ENCODE data around the gene FOXP2.
"Not testable (repeated sequence)": the region's sequence is repeated elsewhere in the genome, so short reads cannot be mapped to it uniquely, and the experiment has no call there.

Gene FOXP2

GRCh38 chr7:114414156-114415063 lies at the start of gene FOXP2:
TSS of gene FOXP2 (plus strand) at chr7:114414815. CDS start at chr7:114426512, 11,697 bp downstream.
- no peak for DNase-seq (ENCODE audit: low read depth in 2 of 2)

GRCh38 chr7:114365791-114366190 lies 48.8 kb upstream of the FOXP2 start:
- no peak for DNase-seq (ENCODE audit: low read depth in 2 of 2)

- DNase-seq (ENCODE audit: low read depth in 2 of 2) = no peak
Observed at GRCh38 chr7:114368492-114368891, 46.1 kb upstream of the FOXP2 start.

- DNase-seq (ENCODE audit: low read depth in 2 of 2) = no peak
Observed at GRCh38 chr7:114369294-114369693, 45.3 kb upstream of the FOXP2 start.

GRCh38 chr7:114372619-114373018 lies 42.0 kb upstream of the FOXP2 start:
- DNase-seq (ENCODE audit: low read depth in 2 of 2) = no peak

- no peak for DNase-seq (ENCODE audit: low read depth in 2 of 2)
Observed at GRCh38 chr7:114375907-114376306, 38.7 kb upstream of the FOXP2 start.

- not testable (repeated sequence) for DNase-seq (ENCODE audit: low read depth in 2 of 2)
Observed at GRCh38 chr7:114383946-114384345, 30.7 kb upstream of the FOXP2 start.

- not testable (repeated sequence) for DNase-seq (ENCODE audit: low read depth in 2 of 2)
Observed at GRCh38 chr7:114384346-114384745, 30.3 kb upstream of the FOXP2 start.

- DNase-seq (ENCODE audit: low read depth in 2 of 2) = no peak
Observed at GRCh38 chr7:114388021-114388420, 26.6 kb upstream of the FOXP2 start.

GRCh38 chr7:114392686-114393085 lies 21.9 kb upstream of the FOXP2 start:
- DNase-seq (ENCODE audit: low read depth in 2 of 2) = no peak

- no peak for DNase-seq (ENCODE audit: low read depth in 2 of 2)
Observed at GRCh38 chr7:114402876-114403635, 11.6 kb upstream of the FOXP2 start.

GRCh38 chr7:114405427-114405826 lies 9.2 kb upstream of the FOXP2 start:
- no peak for DNase-seq (ENCODE audit: low read depth in 2 of 2)

- no peak for DNase-seq (ENCODE audit: low read depth in 2 of 2)
Observed at GRCh38 chr7:114409750-114410149, 4.9 kb upstream of the FOXP2 start.

- DNase-seq (ENCODE audit: low read depth in 2 of 2) = no peak
Observed at GRCh38 chr7:114412548-114412947, 2.1 kb upstream of the FOXP2 start.

- DNase-seq (ENCODE audit: low read depth in 2 of 2) = no peak
Observed at GRCh38 chr7:114413761-114414155, 857 bp upstream of the FOXP2 start.

GRCh38 chr7:114415064-114415989 lies 712 bp downstream of the FOXP2 start:
- no peak for DNase-seq (ENCODE audit: low read depth in 2 of 2)

GRCh38 chr7:114416129-114416990 lies 1.7 kb downstream of the FOXP2 start:
- no peak for DNase-seq (ENCODE audit: low read depth in 2 of 2)

- DNase-seq (ENCODE audit: low read depth in 2 of 2) = no peak
Observed at GRCh38 chr7:114417290-114417689, 2.7 kb downstream of the FOXP2 start.

GRCh38 chr7:114418117-114418516 lies 3.5 kb downstream of the FOXP2 start:
- no peak for DNase-seq (ENCODE audit: low read depth in 2 of 2)

GRCh38 chr7:114419441-114420272 lies 5.0 kb downstream of the FOXP2 start:
- DNase-seq (ENCODE audit: low read depth in 2 of 2) = no peak
